Motor neuron (in vitro differentiated cells): ENCODE measurements around the gene DDX51. TPM values are rescaled to one million over a fixed set of nuclear protein-coding genes. Genes with fewer than 3 reads are reported as not detected.

ENCODE experiments used
- ATAC-seq, 8 experiments: fragments of 200-7000 bp; cut with Tn5 transposase; replicated peaks in 6 of 8; 2 replicates each; pipeline ENCODE4 v1.8.0; 2021; ENCODE audit warnings: mild to moderate bottlenecking in 8 of 8, moderate library complexity in 8 of 8
- H3K27ac ChIP-seq, 2 donors: fragments of 250-450 bp; sonication (Bioruptor Pico); 2 replicates each; pipeline ENCODE4 v1.9.0; 2021; ENCODE audit warnings: antibody characterized with exemption in 2 of 2, mild to moderate bottlenecking in 2 of 2, moderate library complexity in 1 of 2
- H3K4me1 ChIP-seq, 2 donors: fragments of 250-450 bp; sonication (Bioruptor Pico); replicated peaks in 1 of 2; 2 replicates each; pipeline ENCODE4 v1.6.1; 2021; ENCODE audit warnings: antibody characterized with exemption in 2 of 2, mild to moderate bottlenecking in 2 of 2, moderate library complexity in 1 of 2
- H3K4me3 ChIP-seq, 5 donors: fragments of 250-450 bp; sonication (Bioruptor Pico); 2 replicates each; pipeline ENCODE4 v1.9.0; 2021; ENCODE audit warnings: antibody characterized with exemption in 5 of 5, mild to moderate bottlenecking in 5 of 5, moderate library complexity in 4 of 5
- WGBS, 10 experiments: fragments of 450-650 bp; shearing (Covaris generic); methylation state at CpG; one replicate each; pipeline ENCODE4 v1.0.0; 2022; 5-methylcytosine and 5-hydroxymethylcytosine counted together
- in situ Hi-C, 9 experiments: fragments of 400-800 bp; cut with MboI; loops; one replicate each; pipeline ENCODE4 v1.15.0; 2021; ENCODE audit warnings: low sequenced_read_pairs in 9 of 9, low pct_unique_long_range_greater_than_20kb in 2 of 9; ENCODE audit not compliant: unreplicated experiment in 9 of 9
- total RNA-seq, 8 experiments: library from RNA; unstranded; fragments of 300-600 nt; gene quantifications; 2 replicates each; pipeline versions ENCODE4 v1.2.3 to v1.2.4, GENCODE V29; 2022

DDX51 gene
- total RNA-seq, 8 experiments from 2014 or later, result 4.5 to 27.4 (median 12.7) TPM

- Histone ChIP-seq H3K4me1 (peaks cover 4 to 11% of the 10 kb centered on the region in 2 donors), H3K4me3 (no peak overlapping the region), H3K27ac (no peak overlapping the region)
- WGBS, 10 experiments, result 90% methylated on average over 2 of the region's 31 CpGs; no CpG with 5 or more reads in 9 of the 10 experiments
- no peak for ATAC-seq
- in situ Hi-C loops, result loop anchor here in 2 of 9 experiments (10.0 to 25.0 kb wide), 3 partner anchors 236 to 444 kb away; partner anchors contain the start of genes LRCOL1 (in 1 of the 2) and P2RX2 (in 1 of the 2)
These were observed 24.4 kb upstream of the DDX51 start for GRCh38 chr12:132168311-132169031.

- in situ Hi-C loops, result loop anchor here in 2 of 9 experiments (10.0 to 25.0 kb wide), 3 partner anchors 237 to 445 kb away; partner anchors contain the start of genes LRCOL1 (in 1 of the 2) and P2RX2 (in 1 of the 2)
- Histone ChIP-seq H3K4me1 (peaks cover 4 to 11% of the 10 kb centered on the region in 2 donors), H3K27ac (no peak overlapping the region), H3K4me3 (no peak overlapping the region)
- 61 to 80% (median 72%) methylated on average over 1 to 7 of the region's 30 CpGs; no CpG with 5 or more reads in 6 of the 10 experiments for WGBS, 10 experiments
- no peak for ATAC-seq
These were observed 23.6 kb upstream of the DDX51 start for GRCh38 chr12:132167611-132168310.

GRCh38 chr12:132166801-132167591 is 22.9 kb upstream of the DDX51 start:
- ATAC-seq, result no peak
- peaks cover 4 to 11% of the 10 kb centered on the region in 2 donors for H3K4me1 ChIP-seq
- H3K27ac ChIP-seq, result no peak overlapping the region
- in situ Hi-C loops, result loop anchor here in 2 of 9 experiments (10.0 to 25.0 kb wide), 3 partner anchors 238 to 445 kb away; partner anchors contain the start of genes LRCOL1 (in 1 of the 2) and P2RX2 (in 1 of the 2)
- H3K4me3 ChIP-seq, result no peak overlapping the region
- WGBS, 10 experiments, result 57 to 100% (median 82%) methylated on average over 1 to 5 of the region's 10 CpGs; no CpG with 5 or more reads in 4 of the 10 experiments

GRCh38 chr12:132166093-132166492 is 22.0 kb upstream of the DDX51 start:
- in situ Hi-C loops, result loop anchor here in 2 of 9 experiments (10.0 to 25.0 kb wide), 3 partner anchors 239 to 446 kb away; partner anchors contain the start of genes LRCOL1 (in 1 of the 2) and P2RX2 (in 1 of the 2)
- ATAC-seq, result no peak
- Histone ChIP-seq H3K4me1 (peaks cover 4 to 11% of the 10 kb centered on the region in 2 donors), H3K4me3 (no peak overlapping the region), H3K27ac (no peak overlapping the region)
- WGBS, 10 experiments, result 47 to 100% (median 71%) methylated on average over 1 to 2 of the region's 2 CpGs; no CpG with 5 or more reads in 2 of the 10 experiments

- Histone ChIP-seq H3K4me3 (no peak overlapping the region), H3K27ac (no peak overlapping the region), H3K4me1 (peaks cover 4 to 11% of the 10 kb centered on the region in 2 donors)
- in situ Hi-C loops, result loop anchor here in 2 of 9 experiments (10.0 to 25.0 kb wide), 3 partner anchors 239 to 447 kb away; partner anchors contain the start of genes LRCOL1 (in 1 of the 2) and P2RX2 (in 1 of the 2)
- no peak for ATAC-seq
- 86 to 100% (median 97%) methylated on average over 3 to 6 of the region's 6 CpGs; no CpG with 5 or more reads in 3 of the 10 experiments for WGBS, 10 experiments
These were observed 21.5 kb upstream of the DDX51 start for GRCh38 chr12:132165584-132165983.

- Histone ChIP-seq H3K27ac (no peak overlapping the region), H3K4me3 (no peak overlapping the region)
- in situ Hi-C loops, result loop anchor here in 2 of 9 experiments (10.0 to 25.0 kb wide), 3 partner anchors 240 to 448 kb away; partner anchors contain the start of genes LRCOL1 (in 1 of the 2) and P2RX2 (in 1 of the 2)
These were observed 20.3 kb upstream of the DDX51 start for GRCh38 chr12:132164426-132164825.

GRCh38 chr12:132163911-132164288 is 19.8 kb upstream of the DDX51 start:
- in situ Hi-C loops, result loop anchor here in 2 of 9 experiments (10.0 to 25.0 kb wide), 3 partner anchors 241 to 448 kb away; partner anchors contain the start of genes LRCOL1 (in 1 of the 2) and P2RX2 (in 1 of the 2)
- 42 to 100% (median 67%) methylated on average over 1 to 6 of the region's 11 CpGs; no CpG with 5 or more reads in 1 of the 10 experiments for WGBS, 10 experiments
- Histone ChIP-seq H3K27ac (no peak overlapping the region), H3K4me3 (no peak overlapping the region), H3K4me1 (no peaks in the 10 kb centered on the region)
- peak in 5 of 8 experiments; percentile 9 to 37 (median 27) for ATAC-seq

More at GRCh38 chr12:132164426-132164825, 20.3 kb upstream of the DDX51 start:
- no peak for ATAC-seq
- 75 to 100% (median 83%) methylated on average over 1 to 6 of the region's 7 CpGs; no CpG with 5 or more reads in 2 of the 10 experiments for WGBS, 10 experiments
- no peaks in the 10 kb centered on the region for H3K4me1 ChIP-seq

- 0 to 100% (median 54%) methylated on average over 1 to 14 of the region's 26 CpGs; no CpG with 5 or more reads in 5 of the 10 experiments for WGBS, 10 experiments
- peak; percentile 26 to 64 (median 36) for ATAC-seq
These were observed 19.2 kb upstream of the DDX51 start for GRCh38 chr12:132163041-132163910.

GRCh38 chr12:132162508-132163031 is 18.5 kb upstream of the DDX51 start:
- in situ Hi-C loops, result loop anchor here in 2 of 9 experiments (10.0 to 25.0 kb wide), 3 partner anchors 242 to 450 kb away; partner anchors contain the start of genes LRCOL1 (in 1 of the 2) and P2RX2 (in 1 of the 2)
- 7 to 10% methylated on average over 2 to 9 of the region's 17 CpGs; no CpG with 5 or more reads in 8 of the 10 experiments for WGBS, 10 experiments
- Histone ChIP-seq H3K27ac (no peak overlapping the region), H3K4me1 (no peaks in the 10 kb centered on the region), H3K4me3 (no peak overlapping the region)
- peak; percentile 15 to 90 (median 42) for ATAC-seq

More at GRCh38 chr12:132163041-132163910, 19.2 kb upstream of the DDX51 start:
- H3K27ac ChIP-seq, result no peak overlapping the region
- no peaks in the 10 kb centered on the region for H3K4me1 ChIP-seq
- in situ Hi-C loops, result loop anchor here in 2 of 9 experiments (10.0 to 25.0 kb wide), 3 partner anchors 242 to 449 kb away; partner anchors contain the start of genes LRCOL1 (in 1 of the 2) and P2RX2 (in 1 of the 2)
- no peak overlapping the region for H3K4me3 ChIP-seq

GRCh38 chr12:132161796-132162507 is 17.8 kb upstream of the DDX51 start:
- ATAC-seq, result peak; percentile 10 to 45 (median 26)
- in situ Hi-C loops, result loop anchor here in 2 of 9 experiments (10.0 to 25.0 kb wide), 3 partner anchors 243 to 450 kb away; partner anchors contain the start of genes LRCOL1 (in 1 of the 2) and P2RX2 (in 1 of the 2)
- H3K4me3 ChIP-seq, result no peak overlapping the region
- 100% methylated on average over 1 of the region's 17 CpGs; no CpG with 5 or more reads in 9 of the 10 experiments for WGBS, 10 experiments
- H3K27ac ChIP-seq, result no peak overlapping the region
- H3K4me1 ChIP-seq, result no peaks in the 10 kb centered on the region
